HEK293 (cell line): ENCODE data around the gene KLHL17.

Experiments used
- EGR2 ChIP-seq: fragments of 450-650 bp; formaldehyde crosslinking; IDR thresholded peaks from 2 replicates; pipeline ENCODE4 v1.5.1; 2016; ENCODE audit warnings: low read depth, missing biosample characterization, missing genetic modification characterization
- INSM2 ChIP-seq: fragments of 450-650 bp; formaldehyde crosslinking; IDR thresholded peaks from 2 replicates; pipeline ENCODE4 v1.5.1; 2016; ENCODE audit warnings: missing biosample characterization, missing genetic modification characterization
- KLF1 ChIP-seq: fragments of 450-650 bp; formaldehyde crosslinking; IDR thresholded peaks from 2 replicates; pipeline ENCODE4 v1.5.1; 2016; ENCODE audit warnings: missing biosample characterization, missing genetic modification characterization
- MZF1 ChIP-seq: fragments of 450-650 bp; formaldehyde crosslinking; IDR thresholded peaks from 2 replicates; pipeline ENCODE4 v1.5.1; 2017; ENCODE audit warnings: missing biosample characterization, missing genetic modification characterization, borderline replicate concordance
- OSR2 ChIP-seq: fragments of 450-650 bp; formaldehyde crosslinking; IDR thresholded peaks from 2 replicates; pipeline ENCODE4 v1.5.1; 2016; ENCODE audit warnings: missing biosample characterization, missing genetic modification characterization
- PRDM4 ChIP-seq: fragments of 450-650 bp; formaldehyde crosslinking; IDR thresholded peaks from 2 replicates; pipeline ENCODE4 v1.5.1; 2017; ENCODE audit warnings: missing biosample characterization, missing genetic modification characterization
- SP2 ChIP-seq: fragments of 450-650 bp; formaldehyde crosslinking; IDR thresholded peaks from 2 replicates; pipeline ENCODE4 v1.5.1; 2016; ENCODE audit warnings: missing biosample characterization, missing genetic modification characterization
- SP7 ChIP-seq: fragments of 450-650 bp; formaldehyde crosslinking; IDR thresholded peaks from 2 replicates; pipeline ENCODE4 v1.5.1; 2016; ENCODE audit warnings: missing biosample characterization, missing genetic modification characterization
- WT1 ChIP-seq: fragments of 450-650 bp; formaldehyde crosslinking; IDR thresholded peaks from 2 replicates; pipeline ENCODE4 v1.5.1; 2016; ENCODE audit warnings: missing biosample characterization, missing genetic modification characterization
- YY2 ChIP-seq: fragments of 450-650 bp; formaldehyde crosslinking; IDR thresholded peaks from 2 replicates; pipeline ENCODE4 v1.5.1; 2016; ENCODE audit warnings: missing biosample characterization, missing genetic modification characterization
- ZBTB17 ChIP-seq: fragments of 450-650 bp; formaldehyde crosslinking; IDR thresholded peaks from 2 replicates; pipeline ENCODE4 v1.5.1; 2016; ENCODE audit warnings: missing biosample characterization, missing genetic modification characterization
- ZBTB49 ChIP-seq: fragments of 450-650 bp; formaldehyde crosslinking; IDR thresholded peaks from 2 replicates; pipeline ENCODE4 v1.5.1; 2016; ENCODE audit warnings: missing biosample characterization, missing genetic modification characterization, low read depth
- ZNF114 ChIP-seq: fragments of 450-650 bp; formaldehyde crosslinking; IDR thresholded peaks from 2 replicates; pipeline ENCODE4 v1.5.0; 2017; ENCODE audit warnings: missing biosample characterization, missing genetic modification characterization
- ZNF221 ChIP-seq: fragments of 450-650 bp; formaldehyde crosslinking; IDR thresholded peaks from 2 replicates; pipeline ENCODE4 v1.5.1; 2017; ENCODE audit warnings: missing biosample characterization, missing genetic modification characterization, borderline replicate concordance
- ZNF324 ChIP-seq: fragments of 450-650 bp; formaldehyde crosslinking; IDR thresholded peaks from 2 replicates; pipeline ENCODE4 v1.5.1; 2016; ENCODE audit warnings: missing biosample characterization, missing genetic modification characterization
- ZNF335 ChIP-seq: fragments of 450-650 bp; formaldehyde crosslinking; conservative IDR thresholded peaks from 2 replicates; pipeline ENCODE4 v1.5.1; 2016; ENCODE audit warnings: missing biosample characterization, missing genetic modification characterization
- ZNF416 ChIP-seq: fragments of 450-650 bp; formaldehyde crosslinking; IDR thresholded peaks from 2 replicates; pipeline ENCODE4 v1.5.1; 2016; ENCODE audit warnings: missing biosample characterization, missing genetic modification characterization
- ZNF48 ChIP-seq: fragments of 450-650 bp; formaldehyde crosslinking; IDR thresholded peaks from 2 replicates; pipeline ENCODE4 v1.5.1; 2016; ENCODE audit warnings: missing biosample characterization, missing genetic modification characterization
- ZNF518A ChIP-seq: fragments of 450-650 bp; formaldehyde crosslinking; conservative IDR thresholded peaks from 2 replicates; pipeline ENCODE4 v1.5.1; 2016; ENCODE audit warnings: low read depth, missing biosample characterization, missing genetic modification characterization
- ZNF660 ChIP-seq: fragments of 450-650 bp; IDR thresholded peaks from 2 replicates; pipeline ENCODE4 v1.5.1; 2018; ENCODE audit warnings: missing biosample characterization, mild to moderate bottlenecking, missing genetic modification characterization
- ZNF664 ChIP-seq: fragments of 450-650 bp; formaldehyde crosslinking; IDR thresholded peaks from 2 replicates; pipeline ENCODE4 v1.5.1; 2016; ENCODE audit warnings: missing biosample characterization, missing genetic modification characterization
- ZNF670 ChIP-seq: fragments of 450-650 bp; formaldehyde crosslinking; IDR thresholded peaks from 2 replicates; pipeline ENCODE4 v1.5.1; 2016; ENCODE audit warnings: missing biosample characterization, missing genetic modification characterization, low read depth
- ZNF677 ChIP-seq: fragments of 450-650 bp; IDR thresholded peaks from 2 replicates; pipeline ENCODE4 v1.5.0; 2018; ENCODE audit warnings: missing biosample characterization, mild to moderate bottlenecking, missing genetic modification characterization, moderate library complexity
- ZNF785 ChIP-seq: fragments of 450-650 bp; formaldehyde crosslinking; IDR thresholded peaks from 2 replicates; pipeline ENCODE4 v1.5.1; 2016; ENCODE audit warnings: missing biosample characterization, missing genetic modification characterization
- TF ChIP-seq, protein P1 (sequence below): fragments of 450-650 bp; formaldehyde crosslinking; IDR thresholded peaks from 2 replicates; pipeline ENCODE4 v1.5.1; 2016; ENCODE audit warnings: missing biosample characterization, missing genetic modification characterization

Gene KLHL17

DNA sequence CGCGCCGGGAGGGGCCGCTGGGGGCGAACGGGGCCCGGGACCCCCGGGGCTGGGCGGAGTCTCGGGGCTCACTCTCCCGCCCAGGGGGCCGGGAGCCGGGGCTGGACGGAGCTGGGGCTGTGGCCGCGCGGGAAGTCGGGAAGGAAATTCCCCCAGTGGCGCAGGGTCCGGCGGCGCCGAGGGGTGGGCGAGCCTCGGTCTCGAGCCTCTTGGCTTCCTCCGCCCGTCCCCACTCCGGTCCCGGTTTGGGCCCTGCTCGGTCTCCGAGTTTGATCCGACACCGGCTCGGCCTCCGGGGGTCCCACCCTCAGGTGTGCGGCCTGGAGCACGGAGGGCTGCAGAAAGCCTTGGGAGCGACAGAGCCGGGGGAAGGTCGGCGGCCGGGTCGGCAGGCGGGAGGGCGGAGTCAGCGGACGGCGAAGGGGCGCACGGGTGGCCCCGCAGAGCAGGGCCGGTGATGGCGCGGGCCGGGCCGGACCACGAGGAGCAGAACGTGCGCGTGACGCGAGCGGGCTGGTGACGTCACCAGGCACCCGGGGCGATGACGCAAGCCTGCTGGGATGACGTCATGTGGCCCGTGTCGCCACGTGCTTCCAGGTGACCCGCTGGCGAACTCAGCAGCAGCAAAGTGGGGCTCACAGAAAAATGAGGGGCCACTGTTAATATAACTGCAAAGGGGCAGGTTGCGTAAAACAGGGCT lies 40.1 kb downstream of the KLHL17 start (continued):
- peak; percentile 87; the same call in 1 of the 2 replicates for TF ChIP-seq ZNF660 (tag by site-specific recombination)
- peak; percentile 87 for TF ChIP-seq WT1 (tag by site-specific recombination)
- peak; percentile 91 for TF ChIP-seq ZNF324 (tag by site-specific recombination)
- peak; percentile 57; the same call in 1 of the 2 replicates for TF ChIP-seq ZNF664
- TF ChIP-seq ZNF677 (tag by site-specific recombination): 0 out of 2 replicates have a peak, but pooled peaks have one; percentile 35
- TF ChIP-seq SP7 (tag by site-specific recombination): peak; percentile 97
- TF ChIP-seq, protein P1, sequence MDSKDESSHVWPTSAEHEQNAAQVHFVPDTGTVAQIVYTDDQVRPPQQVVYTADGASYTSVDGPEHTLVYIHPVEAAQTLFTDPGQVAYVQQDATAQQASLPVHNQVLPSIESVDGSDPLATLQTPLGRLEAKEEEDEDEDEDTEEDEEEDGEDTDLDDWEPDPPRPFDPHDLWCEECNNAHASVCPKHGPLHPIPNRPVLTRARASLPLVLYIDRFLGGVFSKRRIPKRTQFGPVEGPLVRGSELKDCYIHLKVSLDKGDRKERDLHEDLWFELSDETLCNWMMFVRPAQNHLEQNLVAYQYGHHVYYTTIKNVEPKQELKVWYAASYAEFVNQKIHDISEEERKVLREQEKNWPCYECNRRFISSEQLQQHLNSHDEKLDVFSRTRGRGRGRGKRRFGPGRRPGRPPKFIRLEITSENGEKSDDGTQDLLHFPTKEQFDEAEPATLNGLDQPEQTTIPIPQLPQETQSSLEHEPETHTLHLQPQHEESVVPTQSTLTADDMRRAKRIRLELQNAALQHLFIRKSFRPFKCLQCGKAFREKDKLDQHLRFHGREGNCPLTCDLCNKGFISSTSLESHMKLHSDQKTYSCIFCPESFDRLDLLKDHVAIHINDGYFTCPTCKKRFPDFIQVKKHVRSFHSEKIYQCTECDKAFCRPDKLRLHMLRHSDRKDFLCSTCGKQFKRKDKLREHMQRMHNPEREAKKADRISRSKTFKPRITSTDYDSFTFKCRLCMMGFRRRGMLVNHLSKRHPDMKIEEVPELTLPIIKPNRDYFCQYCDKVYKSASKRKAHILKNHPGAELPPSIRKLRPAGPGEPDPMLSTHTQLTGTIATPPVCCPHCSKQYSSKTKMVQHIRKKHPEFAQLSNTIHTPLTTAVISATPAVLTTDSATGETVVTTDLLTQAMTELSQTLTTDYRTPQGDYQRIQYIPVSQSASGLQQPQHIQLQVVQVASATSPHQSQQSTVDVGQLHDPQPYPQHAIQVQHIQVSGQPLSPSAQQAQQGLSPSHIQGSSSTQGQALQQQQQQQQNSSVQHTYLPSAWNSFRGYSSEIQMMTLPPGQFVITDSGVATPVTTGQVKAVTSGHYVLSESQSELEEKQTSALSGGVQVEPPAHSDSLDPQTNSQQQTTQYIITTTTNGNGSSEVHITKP (tag by site-specific recombination): peak; percentile 88
- TF ChIP-seq MZF1 (tag by site-specific recombination): no peak
- 0 out of 2 replicates have a peak, but pooled peaks have one; percentile 23 for TF ChIP-seq ZNF416 (tag by site-specific recombination)
- TF ChIP-seq ZNF670: no peak
- TF ChIP-seq ZNF221 (tag by site-specific recombination): peak; percentile 15; the same call in 1 of the 2 replicates
- peak; percentile 95 for TF ChIP-seq INSM2 (tag by site-specific recombination)
- TF ChIP-seq ZNF518A (tag by site-specific recombination): no peak; the same call in 1 of the 2 replicates
- peak; percentile 83 for TF ChIP-seq PRDM4 (tag by site-specific recombination)
- TF ChIP-seq ZBTB17: no peak; the same call in 1 of the 2 replicates
- no peak for TF ChIP-seq ZNF48 (tag by site-specific recombination)
- TF ChIP-seq ZNF335 (tag by site-specific recombination): peak; percentile 72
- peak; percentile 79 for TF ChIP-seq SP2
- TF ChIP-seq ZNF114 (tag by site-specific recombination): no peak
- TF ChIP-seq ZNF785 (tag by site-specific recombination): no peak; the same call in 1 of the 2 replicates
- no peak for TF ChIP-seq ZBTB49 (tag by site-specific recombination)
- no peak for TF ChIP-seq EGR2 (tag by site-specific recombination)
- peak; percentile 55 for TF ChIP-seq OSR2 (tag by site-specific recombination)
- peak; percentile 90 for TF ChIP-seq YY2 (tag by site-specific recombination)
- peak; percentile 86 for TF ChIP-seq KLF1 (tag by site-specific recombination)
